COLO829 (cell line): ENCODE results near the gene MTERF4.

Experiments used
- DNase-seq: peaks from one replicate; pipeline ENCODE4 v3.0.0; 2012; ENCODE audit warnings: low spot score

The MTERF4 gene

DNA sequence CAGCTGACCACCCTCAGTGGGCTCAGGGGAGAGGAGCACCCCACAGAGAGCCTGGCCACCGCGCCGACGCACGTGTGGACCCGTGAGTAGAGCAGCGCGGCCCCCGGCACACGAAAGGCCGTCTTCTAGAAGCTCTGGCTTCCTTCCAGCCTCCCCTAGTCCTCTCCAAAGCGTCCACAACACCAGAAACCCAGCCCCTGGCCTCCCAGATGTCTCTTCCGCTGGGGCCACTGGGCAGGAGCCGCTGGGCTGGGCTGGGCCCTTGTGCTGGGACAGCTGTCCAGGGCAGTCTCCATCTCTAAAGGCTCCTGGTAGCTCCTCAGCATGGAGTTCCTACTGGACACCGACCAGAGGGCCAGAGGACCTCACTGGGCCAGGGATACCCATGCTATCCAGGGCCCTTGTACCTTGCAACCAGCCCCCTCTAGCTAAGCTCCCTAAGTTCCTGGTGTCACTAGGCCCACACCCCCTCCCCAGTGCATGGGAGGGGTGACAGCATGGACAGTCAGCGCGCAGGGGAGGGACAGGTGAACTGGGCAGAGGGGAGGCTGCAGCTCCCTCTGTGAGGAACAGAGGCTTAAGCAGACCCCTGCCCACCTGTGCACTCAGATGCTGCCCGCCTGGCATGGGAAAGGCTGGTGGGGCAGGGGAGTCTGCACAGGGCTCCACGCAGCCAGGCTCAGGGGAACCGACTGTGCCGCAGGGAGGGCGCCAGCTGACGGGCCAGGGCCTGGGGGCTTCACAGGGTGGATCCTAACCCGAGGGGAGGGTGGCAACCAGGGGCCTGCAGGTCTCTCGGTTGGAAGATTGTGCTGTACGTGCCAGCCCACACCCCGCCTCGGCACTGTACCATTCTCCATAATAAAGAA, 32.9 kb downstream of the MTERF4 start:
- DNase-seq, result no peak

DNA sequence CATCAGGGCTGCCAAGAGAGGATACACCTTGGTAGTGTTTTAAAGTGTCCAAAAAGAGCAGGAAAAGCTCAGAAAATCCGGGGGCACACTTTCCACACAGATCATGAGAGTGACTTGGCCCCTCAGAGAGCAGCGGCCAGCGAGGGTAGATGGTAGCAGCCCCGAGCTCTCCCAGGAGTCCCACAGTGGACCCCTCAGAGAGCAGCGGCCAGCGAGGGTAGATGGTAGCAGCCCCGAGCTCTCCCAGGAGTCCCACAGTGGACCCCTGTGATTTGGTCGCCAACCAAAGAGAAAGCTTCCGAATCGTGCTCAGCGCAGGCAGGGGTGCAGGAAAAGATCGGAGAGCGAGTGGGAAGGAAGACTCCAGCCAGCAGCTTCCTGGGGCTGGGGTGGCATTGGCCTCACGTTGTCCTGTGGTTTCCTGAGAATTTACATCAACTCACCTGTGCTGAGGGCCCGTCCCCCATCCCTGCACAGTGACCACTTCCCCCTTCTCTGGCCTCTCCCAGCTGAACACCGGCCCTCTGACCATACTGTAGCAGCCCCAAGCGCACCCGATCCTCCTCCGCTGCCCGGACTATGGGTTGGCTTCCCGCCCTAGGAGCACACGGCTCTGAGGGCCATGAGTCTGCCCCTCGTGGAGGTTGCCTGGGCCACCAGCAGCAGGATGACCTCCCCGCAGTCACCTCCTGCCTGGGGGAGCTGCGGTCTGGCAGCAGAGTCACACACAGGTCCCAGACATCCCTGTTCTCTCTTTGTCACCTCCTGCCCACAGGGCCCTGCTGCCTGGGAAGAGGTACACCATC, 33.7 kb downstream of the MTERF4 start:
- no peak for DNase-seq

DNA sequence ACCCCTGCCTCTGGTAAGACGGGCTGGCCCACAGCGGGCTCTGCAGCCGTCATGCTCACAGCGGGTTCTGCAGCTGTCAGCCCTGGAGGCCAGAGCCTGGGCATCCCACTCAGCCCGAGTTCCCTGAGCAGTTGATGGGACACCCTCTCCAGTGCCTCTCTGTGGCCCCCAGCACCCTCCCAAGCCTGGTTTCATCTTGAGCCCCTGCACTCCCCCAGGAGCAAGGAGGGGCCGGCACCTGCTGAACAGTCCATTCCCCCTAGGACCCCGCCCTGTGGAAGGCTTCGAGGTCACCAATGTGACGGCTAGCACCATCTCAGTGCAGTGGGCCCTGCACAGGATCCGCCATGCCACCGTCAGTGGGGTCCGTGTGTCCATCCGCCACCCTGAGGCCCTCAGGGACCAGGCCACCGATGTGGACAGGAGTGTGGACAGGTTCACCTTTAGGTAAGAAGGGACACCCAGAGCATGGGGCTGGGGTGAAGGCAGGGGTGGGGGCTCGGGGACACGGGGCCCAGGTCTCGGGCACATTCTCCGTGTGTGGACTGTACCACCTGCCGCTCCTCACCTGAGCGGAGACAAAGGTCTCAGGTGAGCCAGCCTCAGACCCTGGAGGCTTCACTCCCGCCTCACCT, 34.5 kb downstream of the MTERF4 start:
- no peak for DNase-seq

DNA sequence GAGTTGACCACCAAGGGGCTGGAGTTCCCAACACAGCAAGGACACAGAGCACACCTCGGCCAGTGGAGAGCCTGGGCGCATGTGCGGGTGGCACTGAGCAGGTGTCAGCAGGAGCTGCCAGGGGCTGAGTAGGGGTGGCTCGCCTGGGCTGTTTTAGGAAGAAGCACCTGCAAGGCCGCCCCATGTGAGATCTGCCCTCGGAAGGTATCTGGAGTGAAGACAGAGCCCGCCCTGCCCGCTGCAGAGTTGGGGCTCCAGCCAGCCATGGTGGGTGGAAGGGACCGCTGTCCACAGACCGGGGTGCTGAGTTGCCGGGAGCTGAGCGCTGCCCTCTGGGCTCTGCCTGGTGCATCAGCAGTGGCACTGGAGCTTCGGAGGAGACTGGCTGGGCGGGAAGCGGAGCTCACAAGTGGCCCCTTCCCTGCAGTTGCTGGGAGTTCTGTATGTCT, 35.2 kb downstream of the MTERF4 start:
- no peak for DNase-seq

DNA sequence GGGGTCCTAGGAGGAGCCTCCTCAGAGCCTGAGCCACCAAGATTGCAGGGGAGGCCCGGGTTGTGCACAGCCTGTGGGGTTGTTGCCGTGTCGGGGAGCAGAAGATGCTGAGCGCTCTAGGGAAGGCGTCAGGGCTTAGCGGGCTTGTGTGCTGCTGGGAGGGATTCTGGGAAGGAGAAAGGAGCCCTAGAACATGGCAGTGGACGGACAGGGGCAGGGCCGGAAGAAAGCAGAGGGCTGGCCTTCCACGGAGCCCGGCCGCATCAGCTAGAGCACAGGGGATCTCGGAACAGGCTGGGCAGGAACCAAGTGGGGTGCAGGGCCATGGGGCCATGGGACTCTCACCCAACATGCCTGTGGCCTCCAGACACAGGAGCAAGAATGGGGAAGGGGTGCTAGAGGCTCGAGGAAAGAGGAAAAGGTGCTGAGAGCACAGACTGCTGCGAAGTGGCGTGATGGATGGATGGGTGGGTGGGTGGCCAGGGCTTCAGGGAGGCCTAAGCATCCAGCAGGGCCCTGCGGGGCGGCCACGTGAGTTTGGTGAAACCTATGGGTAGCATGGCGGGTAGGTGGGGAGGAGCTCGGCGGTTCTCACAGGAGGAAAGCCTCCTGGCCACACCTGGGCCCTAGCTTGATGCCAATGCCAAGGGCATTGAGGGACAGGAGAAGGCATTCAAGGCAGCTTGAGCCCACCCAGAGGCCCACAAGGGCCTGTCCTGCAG, 35.8 kb downstream of the MTERF4 start:
- DNase-seq, result no peak

DNA sequence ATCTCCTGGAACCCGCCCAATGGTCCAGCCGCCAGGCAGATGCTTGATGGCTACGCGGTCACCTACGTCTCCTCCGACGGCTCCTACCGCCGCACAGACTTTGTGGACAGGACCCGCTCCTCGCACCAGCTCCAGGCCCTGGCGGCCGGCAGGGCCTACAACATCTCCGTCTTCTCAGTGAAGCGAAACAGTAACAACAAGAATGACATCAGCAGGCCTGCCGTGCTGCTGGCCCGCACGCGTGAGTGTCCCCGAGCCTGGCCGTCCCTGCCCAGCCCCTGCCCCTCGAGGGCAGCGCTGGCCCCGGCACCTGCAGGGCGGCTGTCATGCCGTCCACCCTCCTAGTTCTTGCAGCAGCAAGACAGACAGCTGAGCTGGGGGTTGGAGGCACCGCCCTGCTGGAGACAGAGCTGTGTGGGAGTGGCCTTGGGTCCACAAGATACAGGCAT, 36.7 kb downstream of the MTERF4 start:
- DNase-seq, result no peak

DNA sequence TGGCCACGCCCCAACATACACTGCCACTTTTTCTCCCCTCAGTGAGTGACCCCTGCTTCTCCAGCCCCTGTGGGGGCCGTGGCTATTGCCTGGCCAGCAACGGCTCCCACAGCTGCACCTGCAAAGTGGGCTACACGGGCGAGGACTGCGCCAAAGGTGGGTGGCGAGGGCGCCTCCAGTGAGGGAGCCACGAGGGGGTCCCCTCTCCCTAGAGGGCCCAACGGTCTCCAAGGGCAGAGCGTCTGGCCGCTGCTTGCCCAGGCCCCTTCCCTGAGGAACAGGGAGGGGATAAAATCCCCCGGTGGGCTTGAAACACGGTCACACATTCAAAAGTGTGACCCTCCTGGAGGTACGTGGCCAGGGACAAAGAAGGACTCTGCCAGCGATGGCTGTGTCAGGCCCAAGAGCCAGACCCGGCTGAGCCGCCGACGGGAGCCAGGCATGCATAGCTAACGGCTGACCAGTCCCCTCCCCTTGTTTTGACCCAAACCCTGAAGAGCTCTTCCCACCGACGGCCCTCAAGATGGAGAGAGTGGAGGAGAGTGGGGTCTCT, 37.2 kb downstream of the MTERF4 start:
- DNase-seq, result no peak

DNA sequence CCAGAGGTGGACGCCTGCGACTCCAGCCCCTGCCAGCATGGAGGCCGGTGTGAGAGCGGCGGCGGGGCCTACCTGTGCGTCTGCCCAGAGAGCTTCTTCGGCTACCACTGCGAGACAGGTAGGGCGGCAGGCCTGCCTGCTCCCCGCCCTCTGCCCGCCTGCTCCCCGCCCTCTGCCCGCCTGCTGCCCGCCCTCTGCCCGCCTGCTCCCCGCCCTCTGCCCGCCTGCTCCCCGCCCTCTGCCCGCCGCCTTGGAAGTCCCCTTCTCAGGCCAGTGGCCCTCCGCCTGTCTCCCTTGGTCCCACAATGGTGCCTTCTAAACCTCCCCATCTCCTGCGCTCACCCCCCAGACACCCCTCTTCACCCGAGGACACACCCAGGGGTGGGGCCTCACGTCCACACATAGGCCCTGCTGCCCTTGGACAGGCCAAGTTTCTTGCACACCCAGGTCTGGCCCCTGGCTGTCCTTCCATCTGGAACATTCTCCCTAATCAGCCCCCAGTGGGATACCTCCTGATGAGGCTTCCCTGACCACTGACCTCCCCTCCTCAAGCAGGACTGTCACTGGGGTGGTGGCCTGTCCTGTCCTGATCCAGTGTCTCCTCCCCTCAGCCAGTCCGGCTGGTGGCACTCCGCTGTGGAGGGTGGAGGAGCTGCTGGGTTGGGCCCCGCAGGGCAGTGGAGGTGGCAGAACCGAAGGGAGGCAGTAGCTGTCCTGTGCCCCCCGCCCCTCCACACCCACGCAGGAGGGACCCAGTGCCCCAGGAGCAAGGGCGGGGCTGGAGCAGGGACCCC, 37.9 kb downstream of the MTERF4 start:
- no peak for DNase-seq

DNA sequence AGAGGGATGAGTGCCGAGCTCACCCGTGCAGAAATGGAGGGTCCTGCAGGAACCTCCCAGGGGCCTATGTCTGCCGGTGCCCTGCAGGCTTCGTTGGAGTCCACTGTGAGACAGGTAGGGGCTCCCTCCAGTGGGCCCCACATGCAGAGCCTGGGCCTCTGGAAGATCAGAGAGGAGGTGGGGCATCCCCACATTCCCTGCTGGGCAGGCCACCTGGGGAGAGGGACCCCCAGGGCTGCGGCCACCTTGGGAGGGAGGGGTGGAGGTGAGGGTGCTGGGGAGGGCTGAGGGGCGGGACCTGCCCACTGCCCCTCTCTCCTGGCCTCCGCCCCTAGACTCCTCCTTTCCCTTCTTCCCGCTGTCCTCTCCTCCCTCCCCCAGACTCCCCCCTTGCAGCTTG, 38.5 kb downstream of the MTERF4 start:
- no peak for DNase-seq

DNA sequence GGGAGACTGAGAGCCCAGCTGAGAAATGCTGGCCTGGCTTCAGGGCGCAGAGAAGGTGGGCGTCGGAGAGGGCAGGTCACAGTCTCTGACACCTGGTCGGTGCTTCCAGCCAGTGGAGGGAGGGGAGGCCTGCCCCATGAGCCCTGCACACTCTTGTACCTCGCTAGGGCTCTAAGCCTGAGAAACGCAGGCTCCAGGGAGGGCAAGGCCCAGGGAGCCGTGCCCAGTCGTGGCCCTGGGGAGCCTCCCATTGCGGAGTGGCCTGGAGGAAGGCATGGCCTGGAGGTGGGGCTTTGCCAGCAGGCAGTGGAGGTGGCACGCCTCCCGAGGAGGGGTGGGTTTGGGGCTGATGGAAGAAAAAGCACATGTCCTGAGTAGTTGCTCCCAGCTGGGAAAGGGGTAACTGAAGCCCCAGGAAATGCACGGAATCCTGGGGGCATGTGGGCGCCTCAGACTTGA, 39.0 kb downstream of the MTERF4 start:
- DNase-seq, result no peak

DNA sequence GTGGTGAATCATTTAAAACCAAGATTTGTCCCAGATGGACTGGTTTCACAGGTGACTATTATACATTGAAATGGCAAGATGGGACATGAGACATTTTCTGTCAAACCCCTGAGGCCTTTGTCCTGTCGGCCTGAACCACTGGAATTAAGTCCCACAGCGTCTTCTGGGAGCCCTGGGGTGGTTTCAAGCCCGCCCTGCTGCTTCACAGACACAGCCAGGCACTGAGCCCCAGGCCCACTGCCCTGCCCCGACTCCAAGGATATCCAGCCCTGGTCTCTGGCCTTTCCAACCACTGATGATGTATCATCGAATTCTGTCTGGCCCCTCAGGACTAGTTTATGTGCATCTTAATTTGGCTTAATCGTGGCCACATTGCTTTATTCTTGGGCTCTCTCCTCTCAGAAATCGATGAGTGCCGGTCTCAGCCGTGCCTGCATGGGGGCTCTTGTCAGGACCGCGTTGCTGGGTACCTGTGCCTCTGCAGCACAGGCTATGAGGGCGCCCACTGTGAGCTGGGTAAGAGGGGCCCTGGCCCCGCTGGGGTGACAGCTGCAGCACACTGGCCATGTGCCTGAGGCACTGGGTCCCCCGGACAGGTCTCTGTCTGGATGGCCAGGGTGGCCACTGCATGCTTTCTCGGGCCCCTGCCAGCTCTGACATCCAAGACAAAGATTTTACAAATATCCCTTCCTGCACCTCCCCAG, 39.5 kb downstream of the MTERF4 start:
- no peak for DNase-seq

DNA sequence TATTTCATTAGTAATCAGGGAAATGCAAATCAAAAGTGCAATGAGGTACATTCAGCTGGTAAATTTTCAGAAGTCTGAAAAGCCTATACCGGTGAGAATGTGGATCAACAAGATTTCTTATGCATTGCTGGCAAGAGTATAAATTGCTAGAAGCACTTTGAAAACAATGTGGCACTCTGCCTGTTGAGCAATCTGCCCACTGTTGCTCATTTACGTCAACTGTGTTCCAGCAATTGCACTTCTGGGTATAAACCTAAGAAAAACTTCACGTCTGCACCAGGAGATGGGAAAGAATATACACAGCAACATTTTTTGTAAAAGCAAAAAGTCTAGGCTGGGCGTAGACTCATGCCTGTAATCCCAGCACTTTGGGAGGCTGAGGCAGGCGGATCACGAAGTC, 40.8 kb downstream of the MTERF4 start:
- DNase-seq, result no peak

DNA sequence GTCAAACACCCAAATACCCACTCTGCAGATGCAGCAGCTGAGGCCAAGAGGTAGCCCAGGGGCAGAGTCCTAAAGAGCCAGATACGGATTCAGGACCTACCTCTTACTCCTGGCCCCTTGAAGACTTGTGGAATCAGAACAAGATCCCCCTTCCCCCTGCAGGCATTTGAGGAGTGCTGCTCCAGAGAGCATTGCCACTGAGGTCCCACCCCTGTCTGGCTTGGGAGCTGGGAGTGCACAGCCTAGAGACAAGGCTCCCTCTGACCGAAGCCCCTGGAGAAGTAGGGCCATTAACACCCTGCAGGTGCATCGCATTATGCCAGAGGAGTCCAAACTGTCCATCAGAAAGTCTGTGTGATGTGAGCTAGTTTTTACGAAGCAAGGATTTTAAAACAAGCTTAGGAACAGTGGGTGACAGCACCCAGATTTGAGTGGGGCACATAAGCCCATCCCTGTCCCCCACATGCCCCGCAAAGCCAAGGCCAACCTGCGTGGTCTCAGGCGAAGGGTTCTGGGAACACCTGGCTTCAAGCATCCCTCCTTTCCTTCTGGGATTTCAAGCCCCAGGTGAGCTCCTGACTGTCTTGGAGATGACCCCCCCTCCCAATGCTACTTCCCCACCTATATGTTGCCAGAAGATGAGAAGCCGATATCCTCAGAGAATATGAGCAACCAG, 48.4 kb downstream of the MTERF4 start:
- no peak for DNase-seq

DNA sequence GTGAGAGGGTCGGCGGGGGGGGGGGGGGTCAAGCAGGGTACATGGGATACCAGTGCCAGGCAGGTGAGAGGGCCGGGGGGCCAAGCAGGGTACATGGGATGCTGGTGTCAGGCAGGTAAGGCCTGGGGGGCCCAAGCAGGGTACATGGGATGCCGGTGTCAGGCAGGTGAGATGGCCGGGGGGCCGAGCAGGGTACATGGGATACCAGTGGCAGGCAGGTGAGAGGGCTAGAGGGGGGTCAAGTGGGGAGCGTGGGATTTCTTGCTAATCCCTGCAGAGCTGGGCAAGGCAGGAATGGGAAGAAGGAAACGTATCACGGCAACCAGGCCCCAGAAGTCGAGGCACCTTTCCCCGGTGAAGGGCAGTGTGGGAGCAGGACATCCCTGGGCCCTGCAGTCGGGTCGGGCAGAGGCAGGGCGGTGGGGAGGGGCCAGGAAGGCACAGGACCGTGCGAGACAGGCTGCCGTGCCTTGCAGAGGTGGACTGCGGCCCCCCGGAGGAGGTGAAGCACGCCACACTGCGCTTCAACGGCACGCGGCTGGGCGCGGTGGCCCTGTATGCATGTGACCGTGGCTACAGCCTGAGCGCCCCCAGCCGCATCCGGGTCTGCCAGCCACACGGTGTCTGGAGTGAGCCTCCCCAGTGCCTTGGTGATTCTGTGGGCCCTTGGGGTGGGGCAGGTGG, 49.3 kb downstream of the MTERF4 start:
- DNase-seq, result no peak

DNA sequence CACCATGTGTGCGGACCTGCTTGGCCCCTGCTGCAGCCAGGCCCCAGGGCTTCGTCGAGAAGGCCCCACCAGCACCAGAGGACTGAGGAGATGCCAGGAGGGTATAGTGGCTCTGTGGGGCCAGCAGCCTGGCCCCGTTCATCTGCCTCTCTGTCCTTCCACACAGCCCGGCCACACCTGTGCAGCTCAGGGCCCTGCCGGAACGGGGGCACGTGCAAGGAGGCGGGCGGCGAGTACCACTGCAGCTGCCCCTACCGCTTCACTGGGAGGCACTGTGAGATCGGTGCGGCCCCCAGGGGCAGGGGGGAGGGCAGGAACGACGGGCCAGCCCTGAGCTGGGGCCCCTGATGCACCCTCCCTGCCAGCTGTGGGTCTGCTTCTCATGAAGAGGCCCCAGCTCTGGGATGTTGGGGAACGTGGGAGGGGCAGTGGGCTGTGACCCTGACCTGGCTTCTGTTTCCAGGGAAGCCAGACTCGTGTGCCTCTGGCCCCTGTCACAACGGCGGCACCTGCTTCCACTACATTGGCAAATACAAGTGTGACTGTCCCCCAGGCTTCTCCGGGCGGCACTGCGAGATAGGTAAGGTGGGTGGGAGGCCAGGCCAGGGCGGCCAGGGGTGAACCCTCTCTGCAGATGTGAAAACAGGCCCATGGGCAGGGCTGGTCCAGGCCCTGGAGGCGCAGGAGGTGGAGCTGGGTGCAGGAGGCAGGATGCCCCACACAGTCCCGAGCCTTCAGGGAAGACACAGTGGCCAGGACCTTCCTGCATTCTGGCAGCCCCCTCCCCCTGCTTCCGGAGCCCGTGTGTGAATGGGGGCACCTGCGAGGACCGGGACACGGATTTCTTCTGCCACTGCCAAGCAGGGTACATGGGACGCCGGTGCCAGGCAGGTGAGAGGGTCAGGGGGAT, 50.3 kb downstream of the MTERF4 start:
- no peak for DNase-seq

DNA sequence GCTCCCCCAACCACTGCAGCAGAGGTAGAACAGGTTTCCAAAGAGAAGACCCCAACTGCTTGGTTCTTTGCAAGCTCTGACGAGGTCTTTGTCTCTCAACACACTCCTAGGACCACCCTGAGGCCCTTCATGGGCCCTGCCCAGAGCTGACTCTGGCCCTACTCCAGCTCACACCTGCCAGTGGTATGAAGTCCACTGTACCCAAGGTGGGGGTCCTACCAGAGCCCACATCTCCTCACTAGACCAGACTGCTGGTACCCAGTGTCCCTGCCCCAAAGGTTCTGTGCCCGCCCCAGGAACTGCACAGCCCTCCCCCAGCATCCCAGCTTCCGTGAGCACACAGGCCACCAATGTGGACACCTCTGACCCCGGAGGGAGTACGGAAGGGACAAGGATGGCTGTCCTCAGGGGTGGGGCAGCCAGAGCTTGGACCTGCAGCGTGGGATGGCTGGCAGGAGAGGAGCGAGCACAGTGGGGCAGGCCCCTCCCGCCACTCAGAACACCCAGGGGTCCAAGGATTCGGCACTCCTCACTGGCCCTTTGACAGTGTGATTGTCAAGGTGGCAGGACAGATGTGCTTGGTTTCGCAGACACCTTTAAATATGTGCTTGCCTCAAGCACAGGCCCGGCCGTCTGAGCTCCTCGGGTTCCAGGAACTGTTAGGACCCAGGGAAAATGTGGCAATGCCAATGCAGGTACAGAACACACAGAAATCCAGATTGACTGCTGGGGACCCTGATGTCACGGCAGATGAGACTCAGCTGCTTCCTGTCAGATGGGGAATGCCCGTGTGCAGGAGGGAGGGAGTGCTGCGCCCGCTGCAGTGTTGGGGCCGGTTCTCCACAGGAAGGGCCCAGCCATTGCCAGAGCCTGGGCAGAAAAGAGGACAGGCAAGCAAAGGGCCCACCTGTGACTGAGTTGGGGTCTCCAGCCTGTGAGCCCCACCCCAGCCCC, 51.2 kb downstream of the MTERF4 start:
- DNase-seq, result no peak
